ENCODE results near the gene MACROD2.

The MACROD2 gene

DNA sequence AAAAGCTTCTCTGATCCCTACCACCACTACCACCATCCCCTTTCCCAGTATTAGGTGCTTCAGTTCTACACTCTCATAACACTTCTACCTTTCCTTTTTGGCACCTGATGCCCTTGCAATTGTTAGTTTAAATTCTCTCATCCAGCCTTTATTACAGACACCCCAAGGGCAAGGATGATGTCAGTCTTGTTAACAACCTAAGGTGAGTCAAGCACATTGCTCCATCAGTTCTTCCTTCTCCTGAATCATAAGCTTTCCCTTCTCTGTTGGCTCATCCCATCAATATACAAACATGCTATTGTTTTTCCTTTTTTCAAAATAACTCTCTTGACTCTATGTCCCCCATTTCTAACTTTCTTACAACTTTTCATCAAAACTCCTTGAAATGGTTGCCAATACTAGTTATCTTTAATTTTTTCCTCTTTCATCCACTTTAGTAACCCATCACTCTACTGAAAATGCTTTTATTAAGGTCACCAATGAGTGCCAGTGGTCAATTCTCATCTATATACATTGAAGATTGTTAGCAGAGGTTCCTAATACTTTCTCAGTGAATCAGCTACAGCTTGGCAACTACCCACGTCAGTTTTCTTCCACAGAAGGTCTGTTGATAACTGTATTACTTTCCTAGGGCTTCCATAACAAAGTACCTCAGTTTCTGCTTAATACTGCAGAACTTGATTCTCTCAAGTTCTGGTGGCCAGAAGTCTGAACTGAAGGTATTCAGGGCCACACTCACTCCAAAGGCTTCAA is 439.2 kb downstream of the MACROD2 start:
- H3K27ac ChIP-seq = no peak overlapping the region
- H3K79me2 ChIP-seq = no peaks in the 10 kb centered on the region
- H3K4me1 ChIP-seq = no peaks in the 10 kb centered on the region
- H3K9ac ChIP-seq = no peak overlapping the region
- no peaks in the 10 kb centered on the region for H3K9me3 ChIP-seq (ENCODE audit: control insufficient read depth, low read length)
- no peak overlapping the region for H2AFZ ChIP-seq
- no peak overlapping the region for H3K4me3 ChIP-seq (ENCODE audit: low read depth, low read length)
- TF ChIP-seq, protein P1, sequence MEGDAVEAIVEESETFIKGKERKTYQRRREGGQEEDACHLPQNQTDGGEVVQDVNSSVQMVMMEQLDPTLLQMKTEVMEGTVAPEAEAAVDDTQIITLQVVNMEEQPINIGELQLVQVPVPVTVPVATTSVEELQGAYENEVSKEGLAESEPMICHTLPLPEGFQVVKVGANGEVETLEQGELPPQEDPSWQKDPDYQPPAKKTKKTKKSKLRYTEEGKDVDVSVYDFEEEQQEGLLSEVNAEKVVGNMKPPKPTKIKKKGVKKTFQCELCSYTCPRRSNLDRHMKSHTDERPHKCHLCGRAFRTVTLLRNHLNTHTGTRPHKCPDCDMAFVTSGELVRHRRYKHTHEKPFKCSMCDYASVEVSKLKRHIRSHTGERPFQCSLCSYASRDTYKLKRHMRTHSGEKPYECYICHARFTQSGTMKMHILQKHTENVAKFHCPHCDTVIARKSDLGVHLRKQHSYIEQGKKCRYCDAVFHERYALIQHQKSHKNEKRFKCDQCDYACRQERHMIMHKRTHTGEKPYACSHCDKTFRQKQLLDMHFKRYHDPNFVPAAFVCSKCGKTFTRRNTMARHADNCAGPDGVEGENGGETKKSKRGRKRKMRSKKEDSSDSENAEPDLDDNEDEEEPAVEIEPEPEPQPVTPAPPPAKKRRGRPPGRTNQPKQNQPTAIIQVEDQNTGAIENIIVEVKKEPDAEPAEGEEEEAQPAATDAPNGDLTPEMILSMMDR (IDR thresholded peaks at IDR 0.05) = no peak
- H3K36me3 ChIP-seq (ENCODE audit: control insufficient read depth, insufficient read depth, low read length) = no peaks in the 10 kb centered on the region
- H3K4me2 ChIP-seq (ENCODE audit: low read length) = no peak overlapping the region
- no peaks in the 10 kb centered on the region for H3K27me3 ChIP-seq (ENCODE audit: control insufficient read depth, insufficient read depth, low read length)

DNA sequence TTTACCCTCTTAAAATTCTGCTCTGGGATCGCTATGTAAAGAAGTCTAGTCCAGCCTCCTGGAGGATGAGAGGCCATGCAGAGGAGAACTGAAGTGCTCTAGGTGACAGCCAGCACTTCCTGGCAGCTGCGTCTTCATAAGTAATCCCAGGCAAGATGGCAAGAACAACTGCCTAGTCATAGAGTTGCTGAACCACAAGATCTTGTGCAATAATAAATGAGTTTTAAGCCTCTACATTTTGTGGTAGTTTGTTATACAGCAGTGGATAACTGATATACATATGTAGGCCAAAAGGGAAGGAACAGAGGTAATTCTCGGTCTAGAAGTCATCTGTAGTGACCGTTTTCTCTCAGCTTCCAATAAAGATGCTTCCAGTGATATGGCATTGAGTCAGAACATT is 445.9 kb downstream of the MACROD2 start:
- TF ChIP-seq, protein P1 (IDR thresholded peaks at IDR 0.05) = no peak
- H3K9me3 ChIP-seq (ENCODE audit: control insufficient read depth, low read length) = no peaks in the 10 kb centered on the region
- no peaks in the 10 kb centered on the region for H3K4me1 ChIP-seq
- no peaks in the 10 kb centered on the region for H3K27me3 ChIP-seq (ENCODE audit: control insufficient read depth, insufficient read depth, low read length)
- no peak overlapping the region for H3K27ac ChIP-seq
- no peaks in the 10 kb centered on the region for H3K36me3 ChIP-seq (ENCODE audit: control insufficient read depth, insufficient read depth, low read length)
- H3K4me2 ChIP-seq (ENCODE audit: low read length) = no peak overlapping the region
- H3K79me2 ChIP-seq = no peaks in the 10 kb centered on the region
- H3K9ac ChIP-seq = no peak overlapping the region
- H2AFZ ChIP-seq = no peak overlapping the region
- no peak overlapping the region for H3K4me3 ChIP-seq (ENCODE audit: low read depth, low read length)

DNA sequence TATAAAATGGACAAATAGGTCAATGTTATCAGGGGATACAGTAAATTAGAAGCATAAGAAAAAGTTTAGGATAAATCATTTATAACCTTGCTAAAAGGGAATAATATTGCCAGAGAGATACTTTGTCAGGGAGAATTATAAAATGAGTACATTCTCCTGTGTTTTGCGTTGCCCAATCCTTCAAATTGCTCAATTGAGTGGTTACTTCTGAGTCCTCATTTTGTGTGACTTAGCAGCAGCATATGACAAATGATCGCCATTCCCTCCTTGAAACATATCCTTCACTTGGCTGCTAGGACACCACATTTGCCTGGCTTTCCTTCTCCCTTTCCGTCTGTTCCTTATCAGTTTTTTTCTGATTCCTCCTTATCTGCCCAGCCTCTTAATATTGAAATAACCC is 448.8 kb downstream of the MACROD2 start:
- Histone ChIP-seq H3K4me3 (ENCODE audit: low read depth, low read length) (no peak overlapping the region), H2AFZ (no peak overlapping the region), H3K27me3 (ENCODE audit: control insufficient read depth, insufficient read depth, low read length) (no peaks in the 10 kb centered on the region), H3K36me3 (ENCODE audit: control insufficient read depth, insufficient read depth, low read length) (no peaks in the 10 kb centered on the region), H3K27ac (no peak overlapping the region), H3K79me2 (no peaks in the 10 kb centered on the region), H3K4me1 (no peaks in the 10 kb centered on the region), H3K9me3 (ENCODE audit: control insufficient read depth, low read length) (no peaks in the 10 kb centered on the region), H3K9ac (no peak overlapping the region), H3K4me2 (ENCODE audit: low read length) (no peak overlapping the region)
- TF ChIP-seq, protein P1 (IDR thresholded peaks at IDR 0.05) = no peak

DNA sequence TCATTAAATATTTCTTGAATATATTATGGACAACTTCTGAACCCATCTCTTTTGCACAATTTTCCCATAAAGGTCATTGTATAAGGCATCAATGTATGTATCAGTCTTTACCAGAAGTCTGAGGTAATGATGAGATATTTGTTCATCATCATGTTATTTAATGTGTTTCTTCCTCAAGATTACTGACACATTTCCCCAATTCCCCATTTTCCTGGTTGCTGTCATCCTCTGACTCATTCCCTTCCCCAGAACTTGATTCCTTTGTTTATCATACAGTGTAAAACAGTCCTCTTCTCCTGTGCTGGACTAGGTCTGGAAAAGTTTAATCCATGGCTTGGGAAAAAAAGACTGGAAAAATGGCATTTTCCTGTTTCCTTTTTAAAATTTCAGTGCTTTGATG is 450.0 kb downstream of the MACROD2 start:
- no peak overlapping the region for H3K9ac ChIP-seq
- no peaks in the 10 kb centered on the region for H3K27me3 ChIP-seq (ENCODE audit: control insufficient read depth, insufficient read depth, low read length)
- no peaks in the 10 kb centered on the region for H3K4me1 ChIP-seq
- H3K4me2 ChIP-seq (ENCODE audit: low read length) = no peak overlapping the region
- H3K36me3 ChIP-seq (ENCODE audit: control insufficient read depth, insufficient read depth, low read length) = no peaks in the 10 kb centered on the region
- TF ChIP-seq, protein P1 (IDR thresholded peaks at IDR 0.05) = no peak
- H3K27ac ChIP-seq = no peak overlapping the region
- no peaks in the 10 kb centered on the region for H3K79me2 ChIP-seq
- H3K4me3 ChIP-seq (ENCODE audit: low read depth, low read length) = no peak overlapping the region
- H2AFZ ChIP-seq = no peak overlapping the region
- H3K9me3 ChIP-seq (ENCODE audit: control insufficient read depth, low read length) = no peaks in the 10 kb centered on the region

DNA sequence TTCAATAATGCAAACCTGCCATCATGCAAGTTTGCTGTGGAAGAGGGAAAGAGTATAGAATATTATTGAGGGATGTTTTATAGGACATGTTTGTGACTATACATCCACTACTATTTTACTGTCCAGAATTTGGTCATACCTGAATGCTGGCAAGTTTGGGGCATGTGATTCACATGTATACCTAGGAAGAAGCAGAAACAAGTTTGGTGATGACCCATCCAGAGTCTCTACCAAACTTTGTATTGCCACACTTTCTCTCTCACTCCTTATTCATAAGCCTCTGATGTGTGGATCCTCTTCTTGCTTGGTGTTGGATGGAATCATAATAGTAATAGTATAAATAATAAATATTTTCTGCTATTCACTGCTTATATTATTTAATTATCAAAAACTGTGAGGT is 450.6 kb downstream of the MACROD2 start:
- H2AFZ ChIP-seq = no peak overlapping the region
- H3K27ac ChIP-seq = no peak overlapping the region
- no peak overlapping the region for H3K9ac ChIP-seq
- H3K4me3 ChIP-seq (ENCODE audit: low read depth, low read length) = no peak overlapping the region
- no peaks in the 10 kb centered on the region for H3K27me3 ChIP-seq (ENCODE audit: control insufficient read depth, insufficient read depth, low read length)
- no peaks in the 10 kb centered on the region for H3K4me1 ChIP-seq
- H3K79me2 ChIP-seq = no peaks in the 10 kb centered on the region
- no peak overlapping the region for H3K4me2 ChIP-seq (ENCODE audit: low read length)
- H3K9me3 ChIP-seq (ENCODE audit: control insufficient read depth, low read length) = no peaks in the 10 kb centered on the region
- no peaks in the 10 kb centered on the region for H3K36me3 ChIP-seq (ENCODE audit: control insufficient read depth, insufficient read depth, low read length)
- TF ChIP-seq, protein P1 (IDR thresholded peaks at IDR 0.05) = no peak

Measured in parathyroid adenoma (tissue), 2 donors.